GM12864 (cell line): ENCODE data around the gene TK1.

Experiments
- DNase-seq: peaks from one replicate; pipeline ENCODE4 v3.0.0-alpha.2; 2011; ENCODE audit warnings: low read depth
- H3K4me3 ChIP-seq: 2 replicates; pipeline ENCODE4 v1.5.1; 2011; ENCODE audit warnings: mild to moderate bottlenecking, low read depth, low read length, control low read depth
- CTCF ChIP-seq: IDR thresholded peaks from 2 replicates; pipeline ENCODE4 v1.5.1; 2011; ENCODE audit warnings: low read depth, mild to moderate bottlenecking, moderate library complexity, low read length, control low read depth, inconsistent platforms; ENCODE audit errors: missing control alignments

Gene TK1

DNA sequence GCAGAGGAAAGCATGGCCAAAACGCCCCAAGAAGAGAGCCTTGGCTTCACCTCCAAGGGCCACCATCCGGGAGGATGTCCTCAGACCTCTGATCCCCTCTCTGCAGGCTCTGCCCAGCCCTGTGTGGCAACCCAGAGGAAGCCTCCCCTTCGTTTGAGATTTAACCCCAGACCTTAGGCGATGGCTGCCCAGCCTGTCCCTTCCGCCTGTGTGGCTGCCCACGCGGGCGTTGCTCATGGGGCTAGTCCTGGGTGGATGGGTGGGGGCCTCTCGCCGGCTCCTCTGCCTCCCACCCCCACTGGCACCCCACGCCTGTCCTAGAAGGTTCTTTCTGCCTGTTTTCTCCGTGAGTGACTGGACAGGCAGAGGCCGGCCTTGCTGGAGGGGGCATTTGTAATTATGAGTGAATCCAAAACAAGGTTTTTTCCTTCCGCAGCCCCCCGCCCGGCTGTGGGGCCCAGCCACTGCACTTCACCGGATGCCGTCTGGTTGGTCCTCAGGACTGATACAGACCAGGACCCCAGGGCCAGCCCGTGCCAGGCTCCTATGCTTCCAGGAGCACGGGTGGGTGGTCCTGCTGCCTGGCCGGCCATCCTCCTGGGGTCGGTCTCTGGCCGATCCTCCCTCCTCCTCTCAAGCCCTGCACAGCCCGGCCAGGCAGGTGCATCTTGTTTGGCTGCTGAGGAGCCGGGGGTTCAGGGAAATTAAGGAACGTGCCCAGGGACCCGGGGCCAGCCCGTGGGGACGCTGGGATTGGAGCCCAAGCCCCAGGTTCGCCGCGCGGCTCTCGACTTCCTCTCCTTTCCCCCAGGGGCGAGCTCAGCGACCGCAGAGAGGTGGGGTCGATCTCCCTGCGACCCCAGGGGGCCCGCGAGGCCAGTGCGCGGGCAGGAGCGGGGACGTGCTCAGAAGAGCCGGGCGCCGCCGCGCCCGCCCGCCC, 44.4 kb upstream of the TK1 start, which contains the start of gene TMEM235:
TMEM235 (plus strand) TSS at position 636 of the 940 bp plus-strand sequence. CDS start 393 bp downstream, outside the sequence.
- TF ChIP-seq CTCF, result no peak
- H3K4me3 ChIP-seq, result no peak within 1 kb of the TSS

DNA sequence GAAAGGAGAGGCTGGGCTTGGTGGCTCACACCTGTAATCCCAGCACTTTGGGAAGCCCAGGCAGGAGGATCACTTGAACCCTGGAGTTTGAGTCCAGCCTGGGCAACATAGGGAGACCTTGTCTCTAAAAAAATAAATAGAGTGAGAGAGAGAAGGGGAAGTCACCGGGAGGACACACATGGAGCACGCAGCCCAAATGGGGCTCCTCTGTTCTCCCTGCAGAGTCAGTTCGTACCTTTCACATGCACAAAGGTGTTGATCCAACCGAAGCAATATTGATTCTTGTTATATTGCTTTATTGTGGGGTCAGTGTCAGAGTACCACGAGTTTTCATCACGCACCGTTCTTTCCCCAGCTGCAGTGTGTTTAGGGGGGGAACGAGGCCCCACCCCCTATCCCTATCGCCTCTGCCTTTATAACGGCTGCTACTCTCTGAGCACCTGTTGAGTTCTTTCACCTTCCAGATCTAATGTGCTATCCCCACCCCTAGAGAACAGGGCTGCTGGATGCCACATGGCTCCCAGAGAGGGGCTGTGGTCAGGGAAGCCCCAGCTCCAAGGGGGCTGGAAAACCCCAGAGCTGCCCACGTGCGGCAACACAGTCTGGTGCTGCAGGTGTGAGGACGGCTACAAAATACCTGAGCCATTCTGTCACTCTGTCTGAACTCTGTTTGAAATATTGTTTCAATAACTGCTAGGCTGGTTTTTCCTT, 43.6 kb upstream of the TK1 start:
- H3K4me3 ChIP-seq, result no peak overlapping the region
- DNase-seq, result no peak
- TF ChIP-seq CTCF, result no peak

More for the DNA sequence above, 44.4 kb upstream of the TK1 start, which contains the start of gene TMEM235:
- no peak for DNase-seq

GRCh38 chr17:78228176-78228575, 41.3 kb upstream of the TK1 start:
- no peak overlapping the region for H3K4me3 ChIP-seq
- no peak for TF ChIP-seq CTCF
- no peak for DNase-seq

DNA sequence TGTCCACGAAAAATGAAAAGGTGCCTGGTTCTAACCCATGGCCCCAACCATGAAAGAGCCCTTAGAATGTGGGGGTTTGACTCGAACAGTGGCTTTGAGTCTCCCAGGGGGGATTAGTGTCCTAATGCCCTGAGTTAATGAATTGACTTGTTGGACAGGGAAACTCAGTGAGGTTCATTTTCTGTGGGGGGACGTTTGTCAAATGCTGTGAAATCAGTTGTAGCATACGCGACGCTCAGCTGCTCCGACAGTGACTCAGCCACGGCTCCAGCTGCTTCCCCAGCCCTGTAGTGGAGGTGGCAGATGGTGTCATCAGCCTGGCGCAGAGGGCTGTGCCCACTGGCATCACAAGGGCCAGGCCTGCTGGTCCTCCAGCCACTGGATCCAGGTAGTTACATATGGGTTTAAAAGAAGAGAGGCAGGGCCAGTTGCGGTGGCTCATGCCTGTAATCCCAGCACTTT, 40.6 kb upstream of the TK1 start:
- no peak for DNase-seq
- H3K4me3 ChIP-seq, result no peak overlapping the region
- no peak for TF ChIP-seq CTCF

- H3K4me3 ChIP-seq, result no peak overlapping the region
- no peak for DNase-seq
- no peak for TF ChIP-seq CTCF
Observed at GRCh38 chr17:78226759-78227454, 40.1 kb upstream of the TK1 start.

GRCh38 chr17:78226055-78226758, 39.4 kb upstream of the TK1 start:
- no peak for DNase-seq
- no peak overlapping the region for H3K4me3 ChIP-seq
- TF ChIP-seq CTCF, result no peak
